ENCODE measurements around the gene SAMD14.

Gene SAMD14

GRCh38 chr17:50129728-50130558 lies at the start of gene SAMD14:
Gene SAMD14, minus strand, starts transcription at chr17:50130160. Its CDS starts 5,201 bp downstream, at chr17:50124959.
- DNase-seq: peak; percentile 47 to 60

GRCh38 chr17:50177983-50178834 lies 48.2 kb upstream of the SAMD14 start:
- peak; percentile 49 for DNase-seq

GRCh38 chr17:50177476-50177875 lies 47.5 kb upstream of the SAMD14 start:
- DNase-seq: no peak

GRCh38 chr17:50176559-50177357 lies 46.8 kb upstream of the SAMD14 start:
- DNase-seq: no peak

- DNase-seq: no peak
Measured at GRCh38 chr17:50175035-50175807, 45.3 kb upstream of the SAMD14 start.

- no peak for DNase-seq
Measured at GRCh38 chr17:50174444-50174843, 44.5 kb upstream of the SAMD14 start.

GRCh38 chr17:50173335-50173941 lies 43.5 kb upstream of the SAMD14 start:
- DNase-seq: no peak

GRCh38 chr17:50172936-50173334 lies 43.0 kb upstream of the SAMD14 start:
- DNase-seq: no peak

- no peak for DNase-seq
Measured at GRCh38 chr17:50172130-50172529, 42.2 kb upstream of the SAMD14 start.

- no peak for DNase-seq
Measured at GRCh38 chr17:50171371-50172071, 41.6 kb upstream of the SAMD14 start.

GRCh38 chr17:50170662-50171370 lies 40.9 kb upstream of the SAMD14 start:
- DNase-seq: peak in 1 of 2 donors; percentile 9

GRCh38 chr17:50169881-50170459 lies 40.0 kb upstream of the SAMD14 start:
- no peak for DNase-seq

GRCh38 chr17:50169121-50169764 lies 39.3 kb upstream of the SAMD14 start:
- peak; percentile 61 to 65 for DNase-seq

GRCh38 chr17:50168319-50168718 lies 38.4 kb upstream of the SAMD14 start:
- no peak for DNase-seq

- DNase-seq: no peak
Measured at GRCh38 chr17:50167371-50167770, 37.4 kb upstream of the SAMD14 start.

GRCh38 chr17:50166518-50167181 lies 36.7 kb upstream of the SAMD14 start:
- DNase-seq: no peak

- no peak for DNase-seq
Measured at GRCh38 chr17:50165867-50166517, 36.0 kb upstream of the SAMD14 start, which contains the start of gene SGCA. Gene SGCA, plus strand, starts transcription at chr17:50166005. Its CDS starts 36 bp downstream, at chr17:50166041.

- no peak for DNase-seq
Measured at GRCh38 chr17:50165466-50165865, 35.5 kb upstream of the SAMD14 start.

Data from activated CD4-positive, alpha-beta T cell treated with anti-CD3 and anti-CD28 coated beads for 4 hours (primary cell).